OCI-LY7 (cell line): ENCODE results near the gene PATJ. TPM values are rescaled to one million over a fixed set of nuclear protein-coding genes. Genes with fewer than 3 reads are reported as not detected.
"Not testable (repeated sequence)": the region's sequence is repeated elsewhere in the genome, so short reads cannot be mapped to it uniquely, and the experiment has no call there.

Experiments
- BruUV-seq: library from RNA; stranded (reverse); fragments of 400-500 nt; replicated peaks from 2 replicates; lab custom pipeline; 2021; lab: Mats Ljungman, UMichigan
- CTCF ChIA-PET: fragments of 300-600 bp; sonication (Branson Sonifier 250); formaldehyde crosslinking; loops from one replicate; lab custom pipeline; 2022; ENCODE audit warnings: antibody characterized with exemption; ENCODE audit not compliant: unreplicated experiment; lab: Charles Lee
- POLR2A ChIA-PET: fragments of 300-600 bp; sonication (Branson Sonifier 250); formaldehyde crosslinking; loops from one replicate; lab custom pipeline; 2022; ENCODE audit warnings: antibody characterized with exemption; lab: Charles Lee
- DNase-seq: peaks from one replicate; pipeline ENCODE4 v3.0.0-alpha.2; 2015; ENCODE audit warnings: low spot score
- H2AFZ ChIP-seq: fragments of 200-600 bp; sonication (generic), shearing (Covaris generic); 2 replicates; pipeline ENCODE4 v1.6.1; 2014; ENCODE audit warnings: mild to moderate bottlenecking, antibody characterized with exemption, low read length, moderate library complexity
- H3K27ac ChIP-seq: fragments of 200-600 bp; sonication (generic); 2 replicates; pipeline ENCODE4 v1.5.1; 2014; ENCODE audit warnings: mixed run types, low read depth, mild to moderate bottlenecking, moderate library complexity, low read length, inconsistent platforms; ENCODE audit not compliant: poor library complexity, severe bottlenecking
- H3K36me3 ChIP-seq: fragments of 200-600 bp; sonication (generic); 2 replicates; pipeline ENCODE4 v1.6.1; 2014; ENCODE audit warnings: mild to moderate bottlenecking, antibody characterized with exemption, low read length, moderate library complexity, mixed read lengths; ENCODE audit not compliant: insufficient read depth
- H3K4me1 ChIP-seq: fragments of 200-600 bp; sonication (generic); 2 replicates; pipeline ENCODE4 v1.5.1; 2014; ENCODE audit warnings: mild to moderate bottlenecking, low read length; ENCODE audit not compliant: insufficient read depth, poor library complexity, severe bottlenecking
- H3K4me2 ChIP-seq: fragments of 200-600 bp; sonication (generic); 2 replicates; pipeline ENCODE4 v1.6.1; 2014; ENCODE audit warnings: mild to moderate bottlenecking, low read length
- H3K4me3 ChIP-seq: fragments of 200-600 bp; sonication (generic); 2 replicates; pipeline ENCODE4 v1.5.1; 2014; ENCODE audit warnings: mild to moderate bottlenecking, low read depth, low read length; ENCODE audit not compliant: poor library complexity, severe bottlenecking
- H3K79me2 ChIP-seq: fragments of 200-600 bp; sonication (generic); 2 replicates; pipeline ENCODE4 v1.6.1; 2016; ENCODE audit warnings: low read depth, mild to moderate bottlenecking, low read length, moderate library complexity, mixed read lengths; ENCODE audit not compliant: insufficient read depth
- H3K9me2 ChIP-seq: fragments of 200-600 bp; sonication (generic); 2 replicates; pipeline ENCODE4 v1.6.1; 2016; ENCODE audit warnings: mild to moderate bottlenecking, low read length, mixed read lengths; ENCODE audit not compliant: insufficient read depth
- H3K9me3 ChIP-seq: fragments of 200-600 bp; sonication (generic); 2 replicates; pipeline ENCODE4 v1.6.1; 2014; ENCODE audit warnings: mild to moderate bottlenecking, mixed run types, low read length, mixed read lengths
- H4K20me1 ChIP-seq: fragments of 200-600 bp; sonication (generic); 2 replicates; pipeline ENCODE4 v1.6.1; 2014; ENCODE audit warnings: mild to moderate bottlenecking, antibody characterized with exemption, low read length, moderate library complexity, mixed read lengths; ENCODE audit not compliant: insufficient read depth
- EZH2phosphoT487 ChIP-seq: fragments of 200-600 bp; sonication (generic); IDR thresholded peaks from 2 replicates; pipeline ENCODE4 v1.6.1; 2018; ENCODE audit warnings: low read depth, borderline replicate concordance, mild to moderate bottlenecking, mixed run types, antibody characterized with exemption, low read length, moderate library complexity, mixed read lengths
- intact Hi-C: fragments of 100-400 bp; cut with micrococcal nuclease; formaldehyde crosslinking; loops from one replicate; pipeline ENCODE4 v1.10.0; 2022; ENCODE audit not compliant: unreplicated experiment
- total RNA-seq, 2 experiments: library from RNA; depleted of rRNA in 1 of 2; stranded (reverse); fragments of >200 nt in 1 of 2; shearing (Covaris generic) in 1 of 2; gene quantifications; 2 replicates each; pipeline ENCODE4 v1.2.3, GENCODE V29; 2014 to 2022
- TF ChIP-seq, protein P1 (sequence below): fragments of 200-600 bp; sonication (generic); conservative IDR thresholded peaks from 2 replicates; pipeline ENCODE4 v1.5.1; 2014; ENCODE audit warnings: mild to moderate bottlenecking, antibody characterized with exemption, low read length, moderate library complexity, mixed read lengths

Gene PATJ
- total RNA-seq, 2 experiments from 2014 or later = 0.95 to 4.0 TPM

DNA sequence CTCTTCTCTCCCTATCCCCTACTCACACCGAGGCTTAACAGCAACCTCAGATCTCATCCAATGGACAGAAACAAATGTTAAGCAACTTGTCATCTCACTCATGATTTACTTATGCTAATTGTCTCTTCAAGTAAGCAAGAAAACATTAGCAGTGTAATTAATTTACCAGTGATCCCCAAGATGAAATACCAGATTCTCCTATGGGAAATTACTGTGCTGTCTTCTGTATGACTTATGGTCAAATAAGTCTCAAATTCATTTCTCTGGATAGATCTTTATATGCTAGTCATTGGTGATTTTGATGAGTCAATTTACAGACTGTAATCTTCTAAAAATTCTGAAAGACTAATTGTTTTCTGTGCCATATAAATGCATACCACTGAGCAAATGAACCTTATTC, 419.4 kb downstream of the PATJ start:
- Histone ChIP-seq H3K9me3 (no peaks in the 10 kb centered on the region), H3K27ac (no peak overlapping the region), H2AFZ (no peak overlapping the region), H3K4me2 (no peak overlapping the region), H3K9me2 (no peaks in the 10 kb centered on the region), H3K4me3 (no peak overlapping the region), H4K20me1 (no peaks in the 10 kb centered on the region), H3K36me3 (no peaks in the 10 kb centered on the region), H3K4me1 (peaks cover 7% of the 10 kb centered on the region), H3K79me2 (no peaks in the 10 kb centered on the region)
- intact Hi-C loops = no loop called here
- TF ChIP-seq, protein P1, sequence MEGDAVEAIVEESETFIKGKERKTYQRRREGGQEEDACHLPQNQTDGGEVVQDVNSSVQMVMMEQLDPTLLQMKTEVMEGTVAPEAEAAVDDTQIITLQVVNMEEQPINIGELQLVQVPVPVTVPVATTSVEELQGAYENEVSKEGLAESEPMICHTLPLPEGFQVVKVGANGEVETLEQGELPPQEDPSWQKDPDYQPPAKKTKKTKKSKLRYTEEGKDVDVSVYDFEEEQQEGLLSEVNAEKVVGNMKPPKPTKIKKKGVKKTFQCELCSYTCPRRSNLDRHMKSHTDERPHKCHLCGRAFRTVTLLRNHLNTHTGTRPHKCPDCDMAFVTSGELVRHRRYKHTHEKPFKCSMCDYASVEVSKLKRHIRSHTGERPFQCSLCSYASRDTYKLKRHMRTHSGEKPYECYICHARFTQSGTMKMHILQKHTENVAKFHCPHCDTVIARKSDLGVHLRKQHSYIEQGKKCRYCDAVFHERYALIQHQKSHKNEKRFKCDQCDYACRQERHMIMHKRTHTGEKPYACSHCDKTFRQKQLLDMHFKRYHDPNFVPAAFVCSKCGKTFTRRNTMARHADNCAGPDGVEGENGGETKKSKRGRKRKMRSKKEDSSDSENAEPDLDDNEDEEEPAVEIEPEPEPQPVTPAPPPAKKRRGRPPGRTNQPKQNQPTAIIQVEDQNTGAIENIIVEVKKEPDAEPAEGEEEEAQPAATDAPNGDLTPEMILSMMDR = no peak
- TF ChIP-seq EZH2phosphoT487 = no peak
- DNase-seq = no peak
- ChIA-PET POLR2A (no interaction called here), CTCF (no interaction called here)
- no TSS peak for BruUV-seq

DNA sequence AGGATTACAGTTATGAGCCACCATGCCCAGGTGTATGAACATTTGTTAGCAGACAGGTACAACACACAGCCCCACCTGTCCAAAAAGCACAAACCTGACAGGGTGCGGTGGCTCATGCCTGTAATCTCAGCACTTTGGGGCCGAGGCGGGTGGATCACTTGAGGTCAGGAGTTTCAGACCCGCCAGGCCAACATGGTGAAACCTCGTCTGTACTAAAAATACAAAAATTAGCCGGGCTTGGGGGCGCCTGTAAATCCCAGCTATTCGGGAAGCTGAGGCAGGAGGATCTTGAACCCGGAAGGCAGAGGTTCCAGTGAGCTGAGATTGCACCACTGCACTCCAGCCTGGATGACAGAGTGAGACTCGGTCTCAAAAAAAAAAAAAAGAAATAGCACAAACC, 428.1 kb downstream of the PATJ start:
- H3K9me2 ChIP-seq, H3K4me3 ChIP-seq, H3K4me2 ChIP-seq, H3K9me3 ChIP-seq, H2AFZ ChIP-seq, intact Hi-C loops, DNase-seq, H3K4me1 ChIP-seq, CTCF ChIA-PET, H3K79me2 ChIP-seq, H3K27ac ChIP-seq, H4K20me1 ChIP-seq, BruUV-seq, H3K36me3 ChIP-seq: not testable (repeated sequence)
- POLR2A ChIA-PET = interaction anchor here (0.6 kb wide), 1 partner anchor 398 kb away, joined by 3 read pairs; no protein-coding TSS in a partner anchor

DNA sequence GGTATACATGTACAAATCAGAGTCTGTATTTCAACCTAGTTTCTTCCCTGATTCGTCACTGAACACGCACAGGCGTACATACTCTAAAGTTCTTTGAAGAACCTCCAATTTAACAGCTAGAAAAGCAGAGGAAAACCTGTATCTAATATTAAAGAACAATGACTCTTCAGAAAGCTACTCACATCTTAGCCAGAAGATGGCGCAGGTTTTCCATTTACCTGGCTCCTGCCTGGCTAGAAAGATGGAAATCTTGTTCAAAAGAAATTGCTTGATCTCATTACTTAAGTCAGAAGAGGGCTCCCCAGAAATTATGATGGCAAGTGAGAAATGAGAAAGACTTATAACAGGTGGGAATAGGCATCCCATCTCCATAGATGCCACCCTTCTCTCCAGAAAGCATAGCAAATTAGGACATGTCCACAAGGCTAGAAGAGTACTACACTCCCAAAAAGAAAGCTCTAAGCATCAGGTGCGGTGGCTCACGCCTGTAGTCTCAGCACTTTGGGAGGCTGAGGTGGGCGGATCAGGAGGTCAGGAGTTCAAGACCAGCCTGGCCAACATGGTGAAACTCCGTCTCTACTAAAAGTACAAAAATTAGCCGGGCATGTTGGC, 433.4 kb downstream of the PATJ start:
- Histone ChIP-seq H3K9me2 (no peaks in the 10 kb centered on the region), H4K20me1 (no peaks in the 10 kb centered on the region), H3K27ac (no peak overlapping the region), H2AFZ (no peak overlapping the region), H3K4me2 (no peak overlapping the region), H3K36me3 (no peaks in the 10 kb centered on the region), H3K4me3 (no peak overlapping the region), H3K9me3 (no peaks in the 10 kb centered on the region), H3K79me2 (no peaks in the 10 kb centered on the region), H3K4me1 (no peaks in the 10 kb centered on the region)
- intact Hi-C loops = loop anchor here (1.0 kb wide), 2 partner anchors 232 to 571 kb away; no protein-coding TSS in a partner anchor
- CTCF ChIA-PET = no interaction called here
- DNase-seq = peak; percentile 44
- TF ChIP-seq EZH2phosphoT487 = no peak
- TF ChIP-seq, protein P1 = peak; percentile 87
- POLR2A ChIA-PET = interaction anchor here (0.7 kb wide), 1 partner anchor 21 kb away, joined by 3 read pairs; no protein-coding TSS in a partner anchor
- BruUV-seq = no TSS peak
